Femur (tissue), 1 donor: ENCODE results near the gene FOXL2.

ENCODE experiments used
- DNase-seq: peaks from one replicate; pipeline ENCODE4 v3.0.0-alpha.2; 2017

Gene FOXL2

DNA sequence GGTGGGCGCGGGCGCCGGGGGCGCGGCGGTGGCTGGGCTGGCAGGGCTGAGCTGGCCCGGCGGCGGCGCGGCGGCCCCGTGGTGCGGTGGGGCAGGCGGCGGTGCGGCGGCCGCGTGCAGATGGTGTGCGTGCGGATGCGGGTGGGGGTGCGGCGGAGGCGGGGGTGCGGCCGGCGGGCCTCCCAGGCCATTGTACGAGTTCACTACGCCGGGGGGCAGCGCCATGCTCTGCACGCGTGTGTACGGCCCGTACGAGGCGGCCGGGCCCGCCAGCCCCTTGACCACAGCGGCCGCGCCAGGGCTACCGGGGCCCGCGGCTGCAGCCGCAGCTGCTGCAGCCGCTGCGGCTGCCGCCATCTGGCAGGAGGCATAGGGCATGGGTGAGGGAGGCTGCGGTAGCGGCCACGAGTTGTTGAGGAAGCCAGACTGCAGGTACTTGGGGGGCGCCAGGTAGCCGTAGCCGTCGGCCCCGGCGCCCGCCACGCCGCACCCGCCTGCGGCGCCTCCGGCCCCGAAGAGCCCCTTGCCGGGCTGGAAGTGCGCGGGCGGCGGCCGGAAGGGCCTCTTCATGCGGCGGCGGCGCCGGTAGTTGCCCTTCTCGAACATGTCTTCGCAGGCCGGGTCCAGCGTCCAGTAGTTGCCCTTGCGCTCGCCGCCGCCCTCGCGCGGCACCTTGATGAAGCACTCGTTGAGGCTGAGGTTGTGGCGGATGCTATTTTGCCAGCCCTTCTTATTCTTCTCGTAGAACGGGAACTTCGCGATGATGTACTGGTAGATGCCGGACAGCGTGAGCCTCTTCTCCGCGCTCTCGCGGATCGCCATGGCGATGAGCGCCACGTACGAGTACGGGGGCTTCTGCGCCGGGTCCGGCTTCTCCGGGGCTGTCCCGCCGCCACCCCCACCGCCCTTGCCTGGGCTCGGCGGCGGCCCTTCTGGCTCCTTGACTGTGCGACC is 951 bp downstream of the FOXL2 start:
- no peak for DNase-seq

DNA sequence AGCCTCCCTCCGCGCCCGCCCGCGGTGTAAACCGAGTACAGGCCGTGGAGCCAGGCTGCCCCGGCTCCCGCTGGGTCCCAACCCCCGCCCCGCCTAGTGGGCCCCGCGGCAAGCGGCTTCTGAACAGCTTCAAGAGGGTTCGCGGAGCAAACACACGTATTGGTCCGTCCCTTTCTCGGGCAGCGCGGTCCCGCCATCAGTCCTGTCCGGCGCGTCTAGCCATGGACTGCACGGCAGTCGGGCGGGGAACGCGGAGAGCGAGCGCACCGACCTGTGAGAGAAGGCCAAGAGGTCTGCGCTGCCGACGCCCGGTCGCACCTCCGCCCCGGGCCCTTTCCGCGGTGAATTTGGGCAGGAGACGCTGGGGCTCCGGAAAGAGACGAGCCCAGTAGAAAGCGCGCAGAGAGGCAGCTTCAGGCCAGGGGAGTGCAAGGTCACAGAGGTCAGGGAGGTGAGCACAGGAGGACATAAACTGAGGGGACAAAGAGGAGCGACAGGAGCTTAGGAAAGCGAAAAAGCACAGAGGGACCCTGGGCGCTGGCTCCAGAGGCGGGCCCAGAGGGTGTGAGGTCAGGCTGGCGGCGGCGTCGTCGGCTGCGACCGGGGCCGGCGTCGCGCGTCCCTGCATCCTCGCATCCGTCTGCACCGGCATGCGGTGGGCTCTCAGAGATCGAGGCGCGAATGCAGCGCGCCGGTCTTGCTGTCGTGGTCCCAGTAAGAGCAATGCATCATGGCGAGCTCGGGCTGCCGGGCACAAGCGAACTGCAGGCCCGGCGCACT is 1.8 kb downstream of the FOXL2 start:
- DNase-seq, result no peak

DNA sequence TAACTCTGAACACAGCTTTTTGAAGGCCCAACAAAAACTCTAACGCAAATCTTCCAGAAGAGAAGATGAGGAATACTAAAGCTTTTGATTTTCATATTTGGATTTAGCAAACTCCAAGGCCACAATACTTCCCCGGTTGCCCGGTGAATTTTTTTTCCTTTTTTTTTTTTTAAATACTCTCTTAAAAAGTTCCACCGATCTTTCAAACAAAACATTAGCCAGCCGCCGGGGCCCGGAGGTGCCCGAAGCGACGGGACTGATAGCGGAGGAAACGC is 2.3 kb downstream of the FOXL2 start:
- no peak for DNase-seq

DNA sequence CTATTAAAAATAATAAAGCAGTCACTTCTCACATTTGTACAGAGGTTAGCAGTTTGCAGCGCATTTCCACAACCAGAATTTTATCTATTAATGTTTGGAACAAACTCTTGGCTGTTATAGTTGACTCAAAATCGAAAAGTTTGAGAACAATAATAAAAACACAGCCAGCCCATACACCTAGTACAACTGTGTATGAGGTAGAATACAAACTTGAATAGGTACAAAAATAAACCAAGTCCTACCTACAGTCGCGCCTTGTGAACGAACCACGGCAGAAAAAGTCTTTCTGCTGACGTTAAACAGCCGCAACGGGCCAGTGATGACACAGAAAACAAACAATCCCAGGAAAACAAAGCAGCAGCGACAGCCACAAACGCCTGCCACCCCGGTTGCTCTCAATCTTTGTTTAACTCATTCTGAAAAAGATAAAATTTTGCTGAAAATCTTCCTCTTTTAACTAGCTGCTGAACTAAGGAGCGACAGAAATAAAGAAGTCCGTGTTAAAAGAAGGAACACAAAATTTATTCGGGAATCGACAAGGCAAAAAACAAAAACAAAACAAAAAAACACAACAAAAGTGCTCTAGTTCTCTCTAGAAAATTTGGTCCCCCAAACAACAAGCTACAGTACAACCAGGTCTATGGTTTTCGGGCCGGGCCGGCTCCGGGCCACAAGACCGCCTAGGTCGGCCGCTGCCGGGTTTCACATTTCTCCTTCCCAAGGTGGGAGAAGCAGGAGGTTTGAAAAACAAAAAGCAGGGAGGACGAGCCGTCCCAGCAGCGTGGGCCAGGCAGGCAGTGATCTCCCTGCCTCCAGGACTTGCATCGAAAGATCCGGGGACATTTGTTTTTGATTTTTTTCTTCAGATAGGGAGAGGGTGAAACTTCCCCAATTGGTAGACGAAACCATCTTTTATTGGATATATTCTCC is 2.9 kb downstream of the FOXL2 start:
- DNase-seq, result peak; percentile 23

DNA sequence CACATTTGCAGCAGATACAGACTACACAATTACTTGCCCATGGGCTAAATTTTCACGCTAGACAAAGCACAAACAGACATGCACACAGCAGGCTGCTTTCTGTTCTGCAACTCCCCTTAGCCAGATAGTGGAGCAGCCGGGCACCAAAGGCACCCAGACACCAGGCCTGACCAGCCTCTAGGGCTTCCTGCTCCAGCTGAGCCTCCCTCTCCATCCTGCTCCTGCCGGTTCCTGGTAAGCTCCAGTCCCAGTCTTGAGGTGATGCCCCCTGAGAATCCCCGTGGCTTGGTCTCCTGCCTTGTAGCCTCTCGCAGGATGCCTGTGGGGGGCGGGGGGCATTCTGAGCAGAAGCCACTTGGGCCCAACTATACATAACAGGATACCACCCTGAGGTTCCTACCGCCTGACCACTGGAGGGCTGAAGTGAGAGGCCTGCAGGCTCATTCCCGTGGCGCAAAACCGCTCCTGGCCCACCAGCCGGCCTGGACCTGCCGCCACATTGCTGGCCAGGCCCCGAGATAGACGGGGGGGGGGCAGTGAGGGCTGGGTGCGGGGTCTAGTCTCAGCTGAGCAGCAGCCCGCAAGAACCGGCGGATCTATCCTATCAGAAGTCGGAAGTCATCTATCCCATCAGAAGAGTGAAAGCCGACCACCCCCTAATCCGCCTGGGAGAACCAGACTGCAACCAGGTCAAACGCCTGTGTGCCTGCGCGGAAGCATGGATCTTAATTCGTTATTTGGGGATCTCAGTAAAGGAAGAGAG is 3.9 kb downstream of the FOXL2 start:
- peak; percentile 25 for DNase-seq

DNA sequence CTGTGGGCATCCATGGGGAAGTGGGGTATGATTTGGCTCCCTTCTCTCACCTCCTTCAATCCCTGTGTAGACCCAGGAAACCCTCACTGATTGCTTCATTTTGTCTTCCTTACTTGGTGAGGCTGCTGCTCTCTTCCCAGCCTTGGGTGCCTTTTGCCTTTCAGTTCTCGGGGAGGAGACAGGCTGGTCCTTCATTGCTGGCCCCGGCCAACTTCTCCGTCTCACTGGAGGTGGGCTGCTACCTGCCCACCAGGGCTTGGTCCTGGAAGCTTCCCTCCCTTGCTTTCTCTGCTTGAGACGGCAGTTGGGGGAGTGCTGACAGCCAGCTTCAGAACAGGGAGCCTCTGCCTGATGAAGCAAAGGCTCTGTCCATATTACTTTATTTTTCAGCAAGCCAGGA is 4.7 kb downstream of the FOXL2 start:
- no peak for DNase-seq

DNA sequence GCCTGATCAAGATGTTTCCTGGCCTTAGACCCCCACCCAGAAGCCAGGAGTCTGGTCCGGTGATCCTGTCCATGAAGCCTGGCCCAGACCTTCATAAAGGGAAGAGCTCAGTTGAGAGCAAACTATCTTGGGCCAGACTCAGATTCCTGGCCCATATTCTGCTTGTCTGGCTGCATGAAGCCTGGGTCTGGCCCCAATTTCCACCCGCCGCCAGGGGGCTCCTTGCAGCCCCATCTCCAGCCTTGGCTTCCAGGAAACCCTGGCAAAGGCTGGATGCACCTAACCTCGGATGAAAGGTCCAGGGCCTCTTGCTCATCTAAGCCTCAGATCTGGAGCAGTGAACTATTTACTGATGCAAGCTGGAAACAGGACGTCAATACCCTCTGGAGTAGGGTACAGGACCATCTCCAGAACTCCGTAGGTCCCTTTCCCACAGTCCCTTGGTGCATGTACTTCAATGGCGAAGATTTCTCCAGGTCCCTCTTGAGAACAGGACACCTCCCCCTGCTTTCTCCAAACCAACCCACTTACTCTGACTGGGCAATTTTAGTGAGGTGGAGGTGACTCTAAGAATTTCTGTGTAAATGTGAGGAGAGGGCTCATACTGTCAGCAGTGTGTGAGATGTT is 5.6 kb downstream of the FOXL2 start:
- peak; percentile 49 for DNase-seq

DNA sequence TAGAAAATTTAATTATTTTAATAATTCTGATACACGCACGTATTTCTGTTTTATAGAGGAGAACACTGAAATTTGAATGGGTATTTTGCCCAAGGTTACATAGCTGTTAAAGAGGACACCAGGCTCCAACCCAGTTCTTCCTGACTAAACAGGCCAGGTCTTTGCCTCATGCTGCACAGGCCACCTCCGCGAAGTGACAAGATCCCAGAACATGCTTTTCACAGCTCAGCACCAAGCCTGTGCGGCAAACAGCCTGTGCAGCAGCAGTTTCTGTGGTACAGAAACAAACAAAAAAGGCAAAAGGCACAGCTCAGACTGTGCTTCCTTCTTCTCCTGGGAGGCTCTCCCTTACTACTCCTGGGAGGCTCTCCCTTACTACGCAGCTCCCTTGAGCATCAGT is 6.5 kb downstream of the FOXL2 start:
- DNase-seq, result no peak

DNA sequence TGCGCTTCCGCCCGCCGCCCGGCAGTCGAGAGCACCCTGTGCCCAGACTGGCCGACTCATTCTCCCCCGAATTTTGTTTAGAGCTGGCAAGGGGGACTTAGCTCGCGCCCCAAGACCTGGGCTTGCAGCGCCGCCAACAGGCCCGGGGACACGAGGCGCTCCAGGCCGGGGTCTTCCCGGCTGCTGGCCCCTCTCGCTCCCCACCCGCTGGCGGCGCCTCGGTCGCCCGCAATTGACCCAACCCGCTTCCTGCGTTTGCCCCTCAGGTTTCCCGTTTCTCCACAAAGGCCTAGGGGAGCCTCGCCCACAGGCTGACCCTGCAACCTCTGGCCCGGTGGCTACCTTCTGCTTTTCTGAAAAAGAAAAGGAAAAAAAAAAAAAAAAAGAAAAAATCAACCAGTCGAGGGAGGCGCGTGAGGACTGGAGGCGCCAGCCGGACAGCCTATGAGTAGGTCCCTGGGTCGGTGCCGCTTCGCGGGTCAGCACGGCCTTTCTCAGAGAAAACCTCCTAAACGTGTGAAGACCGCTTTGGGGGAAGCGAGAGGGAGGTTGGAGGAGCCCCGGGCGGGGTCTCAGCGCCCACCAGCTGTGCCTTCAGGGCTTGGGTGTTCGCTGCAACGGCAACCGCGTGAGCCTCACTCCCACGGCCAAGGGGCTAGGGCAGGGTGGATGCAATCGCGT is 7.2 kb downstream of the FOXL2 start:
- peak; percentile 17 for DNase-seq

DNA sequence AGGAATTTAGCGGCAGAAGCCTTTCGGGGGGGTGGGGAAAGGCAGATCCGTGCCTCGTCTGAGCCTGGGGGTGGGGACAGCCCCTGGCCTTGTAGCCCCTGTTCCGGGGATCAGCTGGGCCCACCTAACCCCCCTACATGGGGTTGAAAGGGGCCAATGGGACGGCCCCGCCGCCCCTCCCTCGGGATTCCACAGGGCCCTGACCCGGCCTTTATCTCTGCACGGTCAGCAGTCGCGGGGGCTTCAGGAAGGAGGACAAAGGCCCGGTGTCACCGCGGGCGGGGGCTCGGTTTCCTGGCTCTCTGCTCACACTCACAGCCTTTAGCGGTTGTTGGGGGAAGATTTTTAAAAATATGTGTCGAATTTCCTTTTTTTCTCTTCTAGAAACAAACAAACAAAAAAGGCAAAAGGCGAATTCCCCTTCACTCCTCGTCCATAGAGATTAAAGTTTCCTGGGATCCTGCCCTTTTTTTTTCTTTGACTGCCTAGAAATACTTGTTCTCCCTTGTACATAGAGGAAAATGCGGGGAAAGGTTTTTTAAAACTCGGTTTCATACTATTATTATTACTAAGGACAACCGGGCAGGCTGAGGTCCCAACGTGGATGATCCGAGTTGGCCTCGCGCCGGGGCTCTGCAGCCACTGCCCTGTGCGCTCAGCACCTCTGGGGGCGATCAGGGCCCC is 7.9 kb downstream of the FOXL2 start:
- DNase-seq, result no peak

DNA sequence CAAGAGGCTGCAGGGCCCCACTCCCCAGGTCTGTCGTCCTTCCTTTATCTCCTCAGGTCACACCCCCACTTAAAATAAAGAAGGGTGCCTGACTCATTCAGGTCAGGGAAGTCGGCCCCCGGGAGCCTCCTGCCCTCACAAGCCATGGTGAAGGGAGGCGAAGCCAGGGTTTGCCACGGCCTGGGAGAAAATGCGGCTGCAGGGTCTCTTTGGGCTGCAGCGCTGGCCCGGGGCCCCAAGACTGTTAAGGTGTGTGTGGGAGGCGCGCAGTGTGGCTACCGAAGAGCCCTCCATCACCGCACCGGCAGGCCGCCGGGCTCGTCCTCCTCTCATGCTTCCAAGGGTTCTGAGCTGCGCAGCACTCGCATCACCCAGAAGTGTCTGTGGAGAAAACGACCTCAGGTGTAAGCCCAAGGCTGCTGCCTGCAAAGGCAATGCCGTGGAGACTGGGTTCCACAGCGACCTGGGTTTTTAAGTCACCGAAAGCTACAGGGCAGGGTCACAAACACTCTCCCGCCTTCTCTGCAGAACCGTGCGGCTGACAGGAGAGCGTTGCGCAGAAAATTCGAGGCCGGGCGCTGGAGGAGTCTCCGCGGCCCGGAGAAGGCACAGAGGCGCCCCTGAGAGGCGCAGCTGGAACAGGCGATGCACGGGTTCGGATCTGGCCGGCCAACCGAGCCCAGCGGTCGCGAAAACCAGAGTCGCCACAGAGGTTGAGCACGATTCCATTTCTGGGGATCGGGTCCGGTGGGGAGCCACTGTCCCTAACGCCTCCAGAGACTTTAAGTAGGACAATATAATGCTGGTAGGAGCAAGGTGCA is 8.7 kb downstream of the FOXL2 start:
- DNase-seq, result no peak

DNA sequence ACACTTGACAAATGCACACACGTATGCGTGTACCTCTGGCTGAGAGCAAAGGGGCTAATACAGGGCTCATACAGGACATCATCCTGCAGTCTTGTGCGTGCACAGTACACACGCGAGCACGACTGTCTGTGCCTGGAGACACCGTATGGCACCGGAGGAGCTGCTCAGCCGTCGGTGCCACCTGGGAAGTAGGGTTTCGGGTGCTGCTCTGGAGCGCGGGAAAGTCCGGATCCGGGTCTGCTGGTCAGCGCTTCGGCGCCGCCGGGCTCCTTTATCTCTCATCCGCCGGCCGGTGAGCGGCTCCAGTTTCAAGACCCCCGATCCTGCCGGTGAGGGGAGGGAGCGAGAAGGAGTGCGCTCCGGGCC is 9.3 kb downstream of the FOXL2 start:
- DNase-seq, result no peak

DNA sequence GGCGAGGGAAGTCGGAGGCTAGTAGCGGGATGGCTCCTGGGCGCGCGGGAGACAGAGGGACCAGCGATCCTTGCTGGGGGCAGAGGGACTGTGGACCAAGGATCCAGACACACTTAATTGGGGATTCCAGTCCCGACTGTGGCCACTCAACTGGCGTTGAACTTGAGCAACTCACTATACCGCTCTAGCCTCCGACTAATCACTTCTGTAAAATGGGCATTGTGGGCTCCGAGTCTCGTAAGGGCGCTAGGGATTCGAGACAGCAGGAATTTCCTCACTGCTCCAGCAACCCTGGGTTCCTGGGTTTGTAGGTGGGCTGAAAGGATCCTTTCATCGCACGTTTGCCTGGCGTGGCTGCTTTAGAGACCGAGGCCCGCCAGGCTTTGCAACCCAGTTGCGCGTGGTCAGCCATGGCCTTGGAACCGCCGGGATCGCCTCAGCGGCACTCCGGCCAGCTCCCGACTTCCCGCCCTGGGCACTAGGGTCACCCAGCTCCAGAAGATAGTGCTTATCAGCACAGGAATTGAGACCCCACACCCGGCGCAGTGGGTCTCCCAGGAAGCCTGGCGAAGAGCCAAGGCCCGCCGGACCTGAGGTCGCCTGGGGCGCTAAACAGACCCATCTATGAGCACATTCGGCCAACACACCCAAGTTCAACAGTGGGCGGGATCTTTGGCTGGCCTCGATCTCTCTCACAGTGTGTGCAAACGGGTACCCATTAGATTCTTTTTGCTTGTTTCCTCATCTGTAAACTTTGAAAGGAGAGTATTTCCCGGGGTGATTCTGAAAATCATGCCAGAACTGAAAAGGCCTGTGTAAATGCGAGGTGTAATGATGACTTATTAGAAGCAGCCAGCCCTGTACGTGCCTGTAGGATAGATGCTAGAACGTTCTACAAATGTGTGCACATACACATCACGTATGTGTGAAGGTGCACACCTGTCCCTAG is 9.9 kb downstream of the FOXL2 start:
- DNase-seq, result peak; percentile 22

DNA sequence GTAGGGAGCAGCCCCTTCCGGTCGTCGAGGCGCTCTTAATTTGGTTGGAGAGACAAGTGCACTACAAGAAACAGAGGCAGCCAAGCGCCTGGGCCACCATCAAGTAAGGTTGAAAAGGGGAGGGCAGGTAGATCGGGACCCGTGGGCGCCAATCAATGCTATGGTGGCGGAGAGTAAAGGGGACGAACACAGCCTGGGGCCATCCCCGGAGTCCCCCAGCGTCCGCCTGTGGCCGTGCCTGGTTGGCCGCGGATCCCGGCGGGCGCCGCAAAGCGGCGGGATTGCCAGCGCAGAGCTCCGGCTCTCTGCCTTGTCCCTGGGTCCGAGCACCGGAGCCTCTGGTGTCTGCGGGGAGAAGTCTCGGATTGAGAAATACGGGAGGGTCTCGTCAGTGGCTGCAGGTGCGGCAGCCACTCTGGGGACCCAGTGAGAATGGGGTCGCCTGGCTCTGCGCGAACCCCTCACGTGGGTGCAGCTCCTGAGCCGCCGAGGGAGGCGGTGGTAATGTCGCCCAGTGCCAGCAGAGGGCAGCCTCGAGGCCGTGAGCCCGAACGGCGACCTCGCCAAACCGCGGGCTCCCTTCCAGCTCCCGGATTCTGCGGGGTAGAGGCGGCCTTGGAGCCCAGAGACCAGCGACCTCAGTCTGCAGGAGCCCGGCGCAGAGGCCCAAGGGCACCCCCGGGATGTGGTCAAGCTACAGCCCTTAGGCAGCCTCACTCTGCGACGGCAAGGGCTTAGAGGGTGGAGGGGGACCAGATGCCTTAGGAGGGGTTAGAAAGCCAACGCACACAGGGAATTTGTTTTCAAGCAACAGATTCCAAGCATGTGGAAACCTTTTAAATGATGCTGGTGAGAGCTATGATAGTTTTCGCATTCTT is 10.8 kb downstream of the FOXL2 start:
- DNase-seq, result peak; percentile 84

DNA sequence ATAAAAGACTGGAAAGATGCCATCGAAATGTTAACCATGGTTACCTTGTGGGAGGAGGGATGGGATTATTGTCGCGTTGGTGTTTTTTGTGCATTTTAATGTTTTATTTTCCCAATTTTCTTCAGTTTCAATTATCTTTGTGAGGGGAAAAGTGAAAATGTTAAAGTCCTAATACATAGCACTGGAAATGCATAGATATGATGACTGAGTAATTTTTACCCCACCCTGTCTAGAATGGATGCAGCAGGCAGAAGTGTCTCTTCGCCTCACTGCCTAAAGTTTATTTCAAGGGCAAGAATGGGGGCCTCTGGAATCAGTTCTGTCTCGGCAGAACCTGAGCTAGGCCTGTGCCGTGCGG is 11.5 kb downstream of the FOXL2 start:
- DNase-seq, result no peak

DNA sequence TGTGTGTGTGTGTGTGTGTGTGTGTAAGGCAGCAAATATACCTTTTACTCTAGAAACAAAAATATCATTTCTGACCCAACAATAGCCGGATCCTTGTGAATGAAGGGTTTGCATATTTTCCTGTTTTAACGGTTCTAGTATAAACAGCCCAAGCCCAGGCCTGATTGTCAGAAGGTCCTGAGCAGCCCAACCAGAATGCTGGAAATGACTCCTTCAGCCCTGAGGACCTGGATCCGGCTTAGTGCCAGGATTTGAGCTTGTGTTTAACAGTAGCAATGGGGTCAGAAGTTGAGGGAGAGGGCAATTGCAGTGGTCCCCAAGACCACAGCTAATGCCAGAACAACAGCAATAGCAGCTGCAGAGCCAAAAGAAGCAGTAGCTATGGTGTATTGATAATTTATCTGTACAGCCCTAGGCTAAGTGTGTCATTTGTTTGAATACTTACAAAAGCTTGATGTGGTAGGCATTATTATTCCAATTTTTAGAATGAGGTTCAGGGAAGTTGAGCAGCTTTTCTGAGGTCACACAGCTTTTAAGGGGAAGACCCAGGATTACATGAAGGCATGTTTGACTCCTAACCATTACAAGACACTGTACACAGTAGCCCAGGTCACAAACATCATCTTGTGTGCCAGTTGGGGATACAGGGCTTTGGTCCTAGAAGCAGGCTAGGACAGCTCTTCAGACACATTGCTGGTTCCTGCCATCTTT is 12.8 kb downstream of the FOXL2 start:
- DNase-seq, result peak; percentile 23

DNA sequence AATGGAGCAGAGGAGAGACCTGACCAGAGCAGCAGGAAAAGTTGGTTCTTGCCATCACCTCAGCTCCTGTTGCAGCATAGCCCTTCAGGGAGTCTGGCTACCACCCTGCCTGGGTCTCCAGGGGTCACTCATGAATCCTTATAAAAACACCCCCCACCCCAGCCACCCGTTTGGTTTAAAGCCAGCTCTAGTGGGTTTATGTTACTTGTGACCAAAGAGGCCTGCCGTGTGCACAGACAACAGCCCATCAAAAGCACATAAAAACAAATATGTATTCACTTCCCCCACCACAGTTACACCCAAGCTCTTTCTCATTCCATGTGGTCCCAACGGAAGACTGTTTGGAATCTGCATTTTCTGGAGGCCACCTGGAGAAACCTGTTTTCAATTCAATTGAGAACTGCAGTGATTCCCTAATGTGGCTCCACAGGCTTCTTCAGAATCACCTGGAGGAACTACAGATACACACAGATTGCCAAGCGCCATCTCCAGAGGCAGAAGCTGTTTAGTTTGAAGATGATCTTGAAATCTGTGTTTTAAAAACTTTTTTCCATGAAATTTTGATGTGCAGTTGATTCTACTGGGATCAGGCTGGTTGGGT is 13.8 kb downstream of the FOXL2 start:
- DNase-seq, result no peak
